Endothelial cell of umbilical vein (primary cell): Measurements from ENCODE around the gene LRRN3. TPM values are rescaled to one million over a fixed set of nuclear protein-coding genes. Genes with fewer than 3 reads are reported as not detected.

Experiments
- BruUV-seq: library from RNA; stranded (reverse); fragments of 400-500 nt; replicated peaks from 2 replicates; lab custom pipeline; 2021; lab: Mats Ljungman, UMichigan
- CTCF ChIA-PET: fragments of 300-600, 350-600 bp; sonication (Branson Sonifier 250); formaldehyde crosslinking; loops from one replicate; lab custom pipeline; 2021; ENCODE audit warnings: antibody characterized with exemption, inconsistent platforms; lab: Charles Lee
- POLR2A ChIA-PET: fragments of 300-600, 350-600 bp; sonication (Branson Sonifier 250); formaldehyde crosslinking; loops from one replicate; lab custom pipeline; 2021; ENCODE audit warnings: antibody characterized with exemption, inconsistent platforms; lab: Charles Lee
- DNase-seq: peaks from one replicate; pipeline ENCODE4 v3.0.0-alpha.2; 2011; ENCODE audit warnings: low read depth, low spot score
- FAIRE-seq: peaks from 2 replicates; lab custom pipeline; 2011; peaks lifted over from hg19 to GRCh38; lab: Jason Lieb, UNC
- H2AFZ ChIP-seq: 2 replicates; pipeline ENCODE4 v1.6.0; 2012; ENCODE audit warnings: low read depth, low read length, control low read depth, inconsistent platforms
- H3K27ac ChIP-seq: 2 replicates; pipeline ENCODE4 v1.5.1; 2011; ENCODE audit warnings: low read depth, mild to moderate bottlenecking, control low read depth, low read length, moderate library complexity; ENCODE audit not compliant: insufficient read depth
- H3K27me3 ChIP-seq, 2 experiments: 2 replicates each; pipeline versions ENCODE4 v1.6.0 to v1.6.1; 2011; ENCODE audit warnings: low read length in 2 of 2, mixed read lengths in 1 of 2; ENCODE audit not compliant: control insufficient read depth in 2 of 2, insufficient read depth in 2 of 2
- H3K36me3 ChIP-seq, 2 experiments: 2 replicates in 1 of 2; 3 replicates in 1 of 2; pipeline ENCODE4 v1.5.1; 2011; ENCODE audit warnings: low read length in 2 of 2, mild to moderate bottlenecking in 1 of 2, moderate library complexity in 1 of 2; ENCODE audit not compliant: control insufficient read depth in 2 of 2, insufficient read depth in 2 of 2; ENCODE audit errors: extremely low read depth in 1 of 2
- H3K4me1 ChIP-seq: 3 replicates; pipeline ENCODE4 v1.5.1; 2011; ENCODE audit warnings: mild to moderate bottlenecking, low read length; ENCODE audit not compliant: control insufficient read depth, insufficient read depth; ENCODE audit errors: extremely low read depth
- H3K4me2 ChIP-seq: 2 replicates; pipeline ENCODE4 v1.6.1; 2011; ENCODE audit warnings: low read length, control low read depth, mixed read lengths; ENCODE audit not compliant: insufficient read depth
- H3K4me3 ChIP-seq, 3 experiments: fragments of 200-600 bp in 1 of 3; sonication (generic), shearing (Covaris generic) in 1 of 3; replicated peaks in 1 of 3; 2 replicates each; pipeline ENCODE4 v1.5.1; 2011 to 2016; ENCODE audit warnings: control low read depth in 3 of 3, low read length in 3 of 3, mild to moderate bottlenecking in 2 of 3, inconsistent platforms in 1 of 3, low read depth in 1 of 3, moderate library complexity in 1 of 3; ENCODE audit not compliant: insufficient read depth in 1 of 3
- H3K79me2 ChIP-seq: 2 replicates; pipeline ENCODE4 v1.6.0; 2012; ENCODE audit warnings: low read length, inconsistent platforms; ENCODE audit not compliant: control insufficient read depth, insufficient read depth
- H3K9ac ChIP-seq: replicated peaks from 2 replicates; pipeline ENCODE3; 2011; ENCODE audit warnings: low read length, control low read depth; ENCODE audit not compliant: insufficient read depth; ENCODE audit errors: extremely low read depth
- H3K9me1 ChIP-seq: replicated peaks from 3 replicates; pipeline ENCODE4 v1.6.0; 2011; ENCODE audit warnings: mild to moderate bottlenecking, low read length; ENCODE audit not compliant: control insufficient read depth, insufficient read depth; ENCODE audit errors: extremely low read depth
- H3K9me3 ChIP-seq: replicated peaks from 2 replicates; pipeline ENCODE4 v1.5.1; 2012; ENCODE audit warnings: low read length, inconsistent platforms; ENCODE audit not compliant: control insufficient read depth, insufficient read depth
- H4K20me1 ChIP-seq: replicated peaks from 2 replicates; pipeline ENCODE3; 2011; ENCODE audit warnings: mild to moderate bottlenecking, low read length; ENCODE audit not compliant: control insufficient read depth, insufficient read depth; ENCODE audit errors: extremely low read depth
- CTCF ChIP-seq, 2 donors: IDR thresholded peaks; 1 replicate in 1 of 2; 2 replicates in 1 of 2; pipeline ENCODE4 v1.5.1; 2011; ENCODE audit warnings: low read length in 2 of 2, mild to moderate bottlenecking in 2 of 2, moderate library complexity in 2 of 2, control low read depth in 1 of 2, inconsistent platforms in 1 of 2, low read depth in 1 of 2; ENCODE audit not compliant: insufficient read depth in 1 of 2; ENCODE audit errors: extremely low read depth in 1 of 2
- EZH2 ChIP-seq: IDR thresholded peaks from 2 replicates; pipeline ENCODE4 v1.6.1; 2012; ENCODE audit warnings: borderline replicate concordance, low read depth, mild to moderate bottlenecking, moderate library complexity, low read length, inconsistent platforms; ENCODE audit not compliant: severe bottlenecking
- FOS ChIP-seq: IDR thresholded peaks from 2 replicates; pipeline ENCODE4 v1.6.1; 2011; ENCODE audit warnings: mild to moderate bottlenecking, low read length, moderate library complexity, borderline replicate concordance; ENCODE audit not compliant: insufficient read depth
- GATA2 ChIP-seq: IDR thresholded peaks from 2 replicates; pipeline ENCODE4 v1.7.0; 2011; ENCODE audit warnings: low read depth, mild to moderate bottlenecking, moderate library complexity, mixed read lengths, low read length; ENCODE audit not compliant: insufficient read length, insufficient read depth
- JUN ChIP-seq: IDR thresholded peaks from 2 replicates; pipeline ENCODE4 v1.6.1; 2011; ENCODE audit warnings: borderline replicate concordance, low read depth; ENCODE audit not compliant: insufficient read length, insufficient read depth
- MYC ChIP-seq: IDR thresholded peaks from one replicate; pipeline ENCODE4 v1.6.1; 2011; ENCODE audit warnings: mild to moderate bottlenecking, low read depth, low read length
- POLR2A ChIP-seq: IDR thresholded peaks from 2 replicates; pipeline ENCODE4 v1.6.1; 2012; ENCODE audit warnings: low read depth, mild to moderate bottlenecking, control low read depth, low read length
- POLR2AphosphoS5 ChIP-seq: IDR thresholded peaks from 2 replicates; pipeline ENCODE4 v1.6.1; 2012; ENCODE audit warnings: low read depth, mild to moderate bottlenecking, control low read depth, low read length, moderate library complexity; ENCODE audit not compliant: insufficient read depth
- dilution Hi-C: fragments of 300-500 bp; cut with MboI; formaldehyde crosslinking; loops from one replicate; pipeline ENCODE4 v1.15.0; 2019; ENCODE audit warnings: low sequenced_read_pairs; ENCODE audit not compliant: extremely low pct_ligation_motif_present
- intact Hi-C: fragments of 100-400 bp; cut with micrococcal nuclease; formaldehyde crosslinking; loops from one replicate; pipeline ENCODE4 v1.10.0; 2022
- polyA plus RNA-seq, 4 experiments: library from polyadenylated mRNA; depleted of rRNA in 3 of 4; stranded (reverse) in 3 of 4; unstranded in 1 of 4; fragments of >200 nt; gene quantifications; 2 replicates each; pipeline versions ENCODE4 v1.2.1 to v1.2.3, GENCODE V29; 2011 to 2012; ENCODE audit warnings: missing spikeins in 1 of 4
- total RNA-seq: library from RNA; stranded (reverse); gene quantifications from 2 replicates; pipeline ENCODE4 v1.2.3, GENCODE V29; 2021
- TF ChIP-seq, protein P1 (sequence below): IDR thresholded peaks from 2 replicates; pipeline ENCODE4 v1.6.1; 2011; ENCODE audit not compliant: insufficient read depth, insufficient read length

LRRN3 gene
- total and polyA plus RNA-seq, 2 donors (not counting 3 experiments of a cell fraction or from before 2014, with no cell fraction given) = not detected

DNA sequence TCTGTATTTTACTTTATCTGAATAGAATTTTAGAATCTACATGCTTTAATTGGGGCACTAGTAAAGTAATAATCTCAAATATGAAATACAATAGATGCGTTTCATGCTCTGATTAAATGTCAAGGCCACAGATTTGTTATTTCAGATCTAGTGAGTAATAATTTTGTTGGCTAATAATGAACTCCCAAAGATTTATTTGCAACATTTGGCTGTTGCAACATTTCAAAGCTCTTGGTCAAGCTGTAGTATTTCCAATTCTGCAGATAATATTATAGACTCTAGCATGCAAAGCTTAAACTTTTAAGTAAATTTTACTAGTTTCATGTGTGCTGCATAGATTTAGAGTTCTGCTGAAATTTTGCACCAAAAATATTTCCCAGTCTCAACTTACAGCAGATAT, 16.7 kb downstream of the LRRN3 start:
- Histone ChIP-seq H3K9me1 (no peaks in the 10 kb centered on the region), H3K36me3 (no peaks in the 10 kb centered on the region), H3K27ac (no peak overlapping the region), H3K27me3 (no peaks in the 10 kb centered on the region), H2AFZ (no peak overlapping the region), H3K4me1 (no peaks in the 10 kb centered on the region), H3K9ac (no peak overlapping the region), H3K9me3 (no peaks in the 10 kb centered on the region), H3K4me2 (no peak overlapping the region), H4K20me1 (no peaks in the 10 kb centered on the region), H3K79me2 (no peaks in the 10 kb centered on the region), H3K4me3 (no peak overlapping the region)
- ChIA-PET CTCF (interaction anchor here (1.5 to 2.2 kb wide), 2 partner anchors 9 to 20 kb away, joined by 4 to 8 read pairs; no protein-coding TSS in a partner anchor), POLR2A (no interaction called here)
- TF ChIP-seq POLR2AphosphoS5 = no peak
- TF ChIP-seq, protein P1, sequence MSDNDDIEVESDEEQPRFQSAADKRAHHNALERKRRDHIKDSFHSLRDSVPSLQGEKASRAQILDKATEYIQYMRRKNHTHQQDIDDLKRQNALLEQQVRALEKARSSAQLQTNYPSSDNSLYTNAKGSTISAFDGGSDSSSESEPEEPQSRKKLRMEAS = no peak
- no peak for TF ChIP-seq POLR2A
- no peak for TF ChIP-seq EZH2
- no peak for TF ChIP-seq JUN
- no peak for TF ChIP-seq GATA2
- TF ChIP-seq MYC = no peak
- TF ChIP-seq CTCF (IDR thresholded peaks at IDR 0.05; ENCODE audit: extremely low read depth in 1 of 2, insufficient read depth in 1 of 2, low read depth in 1 of 2, low read length in 2 of 2) = no peak
- no peak for TF ChIP-seq FOS
- DNase-seq (no peak), FAIRE-seq (no peak)
- dilution Hi-C loops = no loop called here
- BruUV-seq = no TSS peak
- intact Hi-C loops = no loop called here
